HepG2 (cell line): ENCODE measurements around the gene KRTAP5-4. TPM values are rescaled to one million over a fixed set of nuclear protein-coding genes. Genes with fewer than 3 reads are reported as not detected.

Experiments
- AGO2 ChIP-seq: fragments of 200-400 bp; formaldehyde crosslinking; optimal IDR thresholded peaks from 2 replicates; pipeline ENCODE3; 2017; ENCODE audit warnings: mild to moderate bottlenecking, low read depth, low read length, moderate library complexity
- AHDC1 ChIP-seq: sonication (generic); formaldehyde crosslinking; IDR thresholded peaks from 2 replicates; pipeline ENCODE4 v1.5.1; 2020; ENCODE audit warnings: mild to moderate bottlenecking, missing genetic modification reagents, borderline replicate concordance
- ATF1 ChIP-seq: IDR thresholded peaks from 2 replicates; pipeline ENCODE4 v1.6.1; 2016; ENCODE audit warnings: mild to moderate bottlenecking, control low read depth
- BHLHE40 ChIP-seq: IDR thresholded peaks from 2 replicates; pipeline ENCODE4 v1.6.1; 2011; ENCODE audit warnings: low read length, improper control_type of control experiment
- CENPX ChIP-seq: sonication (generic); formaldehyde crosslinking; IDR thresholded peaks from 2 replicates; pipeline ENCODE4 v1.9.0; 2021; ENCODE audit warnings: mild to moderate bottlenecking, missing genetic modification reagents, moderate library complexity
- GATAD1 ChIP-seq: IDR thresholded peaks from 2 replicates; pipeline ENCODE4 v1.6.1; 2016; ENCODE audit warnings: missing genetic modification reagents, missing compliant biosample characterization
- MED1 ChIP-seq: sonication (generic); formaldehyde crosslinking; IDR thresholded peaks from 2 replicates; pipeline ENCODE4 v1.4.0; 2020; ENCODE audit warnings: missing genetic modification reagents
- MED8 ChIP-seq: sonication (generic); formaldehyde crosslinking; IDR thresholded peaks from 2 replicates; pipeline ENCODE4 v1.8.1; 2023; ENCODE audit warnings: mild to moderate bottlenecking, missing genetic modification reagents; ENCODE audit not compliant: insufficient replicate concordance
- MXD4 ChIP-seq: IDR thresholded peaks from 2 replicates; pipeline ENCODE4 v1.6.1; 2016; ENCODE audit warnings: mild to moderate bottlenecking, missing biosample characterization, missing genetic modification reagents
- NR3C1 ChIP-seq: sonication (generic); formaldehyde crosslinking; IDR thresholded peaks from 2 replicates; pipeline ENCODE4 v1.4.0; 2020; ENCODE audit warnings: missing genetic modification reagents
- REL ChIP-seq: sonication (generic); formaldehyde crosslinking; conservative IDR thresholded peaks from 2 replicates; pipeline ENCODE4 v1.8.0; 2022; ENCODE audit warnings: mild to moderate bottlenecking, missing genetic modification reagents, moderate library complexity
- SNAI1 ChIP-seq: sonication (generic); formaldehyde crosslinking; IDR thresholded peaks from 2 replicates; pipeline ENCODE4 v1.5.0; 2020; ENCODE audit warnings: mild to moderate bottlenecking, missing genetic modification reagents, borderline replicate concordance
- TBX3 ChIP-seq: fragments of 450-650 bp; IDR thresholded peaks from 2 replicates; pipeline ENCODE4 v1.6.1; 2017; ENCODE audit warnings: antibody characterized with exemption, mild to moderate bottlenecking, inconsistent platforms, borderline replicate concordance
- TGIF2 ChIP-seq: IDR thresholded peaks from 2 replicates; pipeline ENCODE4 v1.6.1; 2016; ENCODE audit warnings: control low read depth, missing compliant biosample characterization
- ZBTB7A ChIP-seq: sonication (generic); formaldehyde crosslinking; IDR thresholded peaks from 2 replicates; pipeline ENCODE4 v1.8.0; 2022; ENCODE audit warnings: mild to moderate bottlenecking, missing genetic modification reagents
- ZKSCAN5 ChIP-seq: sonication (generic); formaldehyde crosslinking; IDR thresholded peaks from 2 replicates; pipeline ENCODE4 v1.5.1; 2020; ENCODE audit warnings: mild to moderate bottlenecking, missing genetic modification reagents
- ZNF136 ChIP-seq: sonication (generic); formaldehyde crosslinking; IDR thresholded peaks from 2 replicates; pipeline ENCODE4 v1.8.1; 2022; ENCODE audit warnings: low read depth, mild to moderate bottlenecking, moderate library complexity, missing genetic modification reagents
- ZNF260 ChIP-seq: sonication (generic); formaldehyde crosslinking; IDR thresholded peaks from 2 replicates; pipeline ENCODE4 v1.4.0; 2020; ENCODE audit warnings: missing genetic modification reagents, low read depth, mild to moderate bottlenecking, borderline replicate concordance
- ZNF274 ChIP-seq: sonication (generic); formaldehyde crosslinking; IDR thresholded peaks from 2 replicates; pipeline ENCODE4 v1.5.1; 2020; ENCODE audit warnings: mild to moderate bottlenecking, missing genetic modification reagents
- ZNF33B ChIP-seq: sonication (generic); formaldehyde crosslinking; IDR thresholded peaks from 2 replicates; pipeline ENCODE4 v1.5.1; 2020; ENCODE audit warnings: mild to moderate bottlenecking, missing genetic modification reagents
- ZNF484 ChIP-seq: sonication (generic); formaldehyde crosslinking; IDR thresholded peaks from 2 replicates; pipeline ENCODE4 v1.5.1; 2020; ENCODE audit warnings: mild to moderate bottlenecking, low read depth, missing genetic modification reagents, borderline replicate concordance
- ZNF7 ChIP-seq: IDR thresholded peaks from 2 replicates; pipeline ENCODE4 v1.6.1; 2016; ENCODE audit warnings: missing biosample characterization, missing genetic modification reagents
- ZSCAN31 ChIP-seq: sonication (generic); formaldehyde crosslinking; IDR thresholded peaks from 2 replicates; pipeline ENCODE4 v1.5.0; 2020; ENCODE audit warnings: low read depth, mild to moderate bottlenecking, missing genetic modification reagents
- polyA plus RNA-seq, 8 experiments: library from polyadenylated mRNA; depleted of rRNA in 3 of 8; stranded (reverse) in 7 of 8; unstranded in 1 of 8; fragments of >200 nt; fragmentation: Illumina TruSeq in 4 of 8; extraction: Trizol in 4 of 8; gene quantifications; 2 replicates each; pipeline versions ENCODE4 v1.2.1 to v1.2.3, GENCODE V29; 2011 to 2016; ENCODE audit warnings: low read depth in 4 of 8, missing spikeins in 1 of 8, mixed read lengths in 1 of 8; ENCODE audit not compliant: insufficient read depth in 1 of 8
- total RNA-seq, 5 experiments: library from RNA; depleted of rRNA; stranded (reverse); fragments of >200 nt; fragmentation: Illumina TruSeq; extraction: Trizol; gene quantifications; 2 replicates each; pipeline ENCODE4 v1.2.3, GENCODE V29; 2016; ENCODE audit warnings: low read depth in 1 of 5
- TF ChIP-seq, protein P1 (sequence below): IDR thresholded peaks from 2 replicates; pipeline ENCODE4 v1.6.1; 2012; ENCODE audit warnings: low read depth, low read length, improper control_type of control experiment

KRTAP5-4 gene
- total and polyA plus RNA-seq, 2 of the 13 experiments (the other 11 are each of a cell fraction or from before 2014, with no cell fraction given) = not detected

DNA sequence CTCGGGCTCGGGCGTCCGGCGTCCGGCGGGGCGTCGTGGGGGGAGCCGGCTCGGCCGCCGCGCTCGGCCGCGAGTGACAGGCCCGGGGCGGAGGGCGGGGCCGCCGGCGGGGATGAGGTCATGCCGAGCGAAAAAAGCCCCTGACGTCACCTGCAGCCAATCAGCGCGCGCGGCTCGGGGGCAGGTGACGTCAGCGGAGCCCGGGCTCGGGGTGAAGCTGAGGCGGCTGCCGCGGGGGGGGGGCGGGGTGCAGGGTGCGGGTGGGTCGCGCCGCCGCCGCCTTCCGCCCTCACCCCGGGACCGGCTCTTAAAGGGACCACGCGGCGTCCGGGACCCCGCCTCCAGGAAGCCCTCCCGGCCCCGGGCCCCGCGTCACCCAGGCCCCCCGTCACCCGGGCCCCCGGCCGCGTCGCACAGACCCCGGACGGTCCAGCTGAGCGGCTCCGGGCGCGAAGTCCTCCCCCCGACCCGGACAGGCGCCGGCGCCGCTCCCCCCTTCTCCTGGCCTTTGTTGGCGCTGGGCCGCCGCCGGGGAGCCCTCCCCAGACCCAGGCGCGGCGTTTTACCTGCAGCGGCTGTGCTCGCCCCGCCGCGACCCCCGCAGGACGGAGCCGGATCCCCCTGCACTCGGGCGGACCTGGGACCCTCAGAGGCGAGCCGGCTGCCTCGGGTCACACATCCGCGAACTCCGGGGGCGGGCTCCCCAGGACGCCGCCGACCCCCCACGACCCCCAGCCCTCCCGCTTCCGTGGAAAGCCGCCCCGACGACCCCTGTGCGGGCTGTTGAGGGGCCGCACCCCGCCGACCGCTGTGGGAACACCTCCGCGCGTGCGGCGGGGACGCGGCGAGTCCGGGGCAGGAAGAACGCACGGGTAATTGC lies 49.5 kb downstream of the KRTAP5-4 start, which contains the start of gene DUSP8 (continued):
- TF ChIP-seq ZSCAN31 (no peak), ZNF484 (CRISPR knock-in tag) (no peak), MED1 (CRISPR knock-in tag) (no peak), ZNF260 (no peak), REL (CRISPR knock-in tag) (no peak), NR3C1 (CRISPR knock-in tag) (no peak), ZNF33B (no peak), GATAD1 (CRISPR knock-in tag) (no peak), AHDC1 (CRISPR knock-in tag) (no peak), ZKSCAN5 (no peak), MED8 (CRISPR knock-in tag) (no peak), ZNF136 (CRISPR knock-in tag) (no peak), ZNF274 (CRISPR knock-in tag) (no peak), AGO2 (no peak), TBX3 (no peak), TGIF2 (CRISPR knock-in tag) (no peak), ZBTB7A (CRISPR knock-in tag) (no peak), ZNF7 (CRISPR knock-in tag) (no peak), MXD4 (CRISPR knock-in tag) (no peak), CENPX (CRISPR knock-in tag) (no peak), BHLHE40 (no peak), SNAI1 (CRISPR knock-in tag) (no peak), ATF1 (CRISPR knock-in tag) (no peak)
- TF ChIP-seq, protein P1, sequence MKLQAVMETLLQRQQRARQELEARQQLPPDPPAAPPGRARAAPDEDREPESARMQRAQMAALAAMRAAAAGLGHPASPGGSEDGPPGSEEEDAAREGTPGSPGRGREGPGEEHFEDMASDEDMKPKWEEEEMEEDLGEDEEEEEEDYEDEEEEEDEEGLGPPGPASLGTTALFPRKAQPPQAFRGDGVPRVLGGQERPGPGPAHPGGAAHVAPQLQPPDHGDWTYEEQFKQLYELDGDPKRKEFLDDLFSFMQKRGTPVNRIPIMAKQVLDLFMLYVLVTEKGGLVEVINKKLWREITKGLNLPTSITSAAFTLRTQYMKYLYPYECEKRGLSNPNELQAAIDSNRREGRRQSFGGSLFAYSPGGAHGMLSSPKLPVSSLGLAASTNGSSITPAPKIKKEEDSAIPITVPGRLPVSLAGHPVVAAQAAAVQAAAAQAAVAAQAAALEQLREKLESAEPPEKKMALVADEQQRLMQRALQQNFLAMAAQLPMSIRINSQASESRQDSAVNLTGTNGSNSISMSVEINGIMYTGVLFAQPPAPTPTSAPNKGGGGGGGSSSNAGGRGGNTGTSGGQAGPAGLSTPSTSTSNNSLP = no peak
